Ovary (tissue), 9 donors: ENCODE results near the gene OSBPL5. TPM values are rescaled to one million over a fixed set of nuclear protein-coding genes. Genes with fewer than 3 reads are reported as not detected.

ENCODE experiments used
- DNase-seq, 5 donors: peaks; one replicate each; pipeline ENCODE4 v3.0.0-alpha.2; 2019 to 2020
- H3K27ac ChIP-seq, 2 donors: fragments of 200-600 bp; one replicate each; pipeline versions ENCODE4 v1.5.1 to v1.8.0; 2019 to 2022
- H3K27me3 ChIP-seq: fragments of 200-600 bp; one replicate; pipeline ENCODE4 v1.8.0; 2022
- H3K36me3 ChIP-seq: fragments of 200-600 bp; sonication (generic); one replicate; pipeline ENCODE4 v1.5.1; 2019
- H3K4me1 ChIP-seq: one replicate; pipeline ENCODE4 v1.8.1; 2013; ENCODE audit warnings: mild to moderate bottlenecking, moderate library complexity; ENCODE audit not compliant: insufficient read depth
- H3K4me3 ChIP-seq: fragments of 200-600 bp; sonication (generic); one replicate; pipeline ENCODE4 v1.5.1; 2017
- H3K9me3 ChIP-seq, 2 donors: fragments of 200-600 bp in 1 of 2; sonication (generic) in 1 of 2; one replicate each; pipeline versions ENCODE4 v1.5.1 to v1.8.1; 2013 to 2019; ENCODE audit warnings: mild to moderate bottlenecking in 1 of 2, moderate library complexity in 1 of 2
- EP300 ChIP-seq: sonication (generic); formaldehyde crosslinking; IDR thresholded peaks from one replicate; pipeline ENCODE4 v1.6.1; 2017; ENCODE audit warnings: antibody characterized with exemption
- POLR2A ChIP-seq: fragments of 450-650 bp; IDR thresholded peaks from one replicate; pipeline ENCODE4 v1.6.1; 2017; ENCODE audit warnings: antibody characterized with exemption, mild to moderate bottlenecking, moderate library complexity
- WGBS, 3 donors: extraction: QIAGEN DNeasy Blood & Tissue Kit in 1 of 3; methylation state at CpG; one replicate each; pipeline versions ENCODE4 v1.1.5 to v1.1.7; 2013 to 2017; 5-methylcytosine and 5-hydroxymethylcytosine counted together
- intact Hi-C, 4 donors: fragments of 100-400 bp; cut with DNase I; formaldehyde crosslinking; loops; one replicate each; pipeline versions ENCODE4 v1.11.0 to v1.15.1; 2022 to 2023
- polyA plus RNA-seq, 2 donors: library from polyadenylated mRNA; stranded (reverse); fragments of 200-250 nt in 1 of 2; fragments of 350-450 nt in 1 of 2; fragmentation: Illumina TruSeq in 1 of 2; extraction: RNeasy Lipid Tissue Mini Kit (QIAGEN cat#74804) in 1 of 2; gene quantifications; one replicate each; pipeline ENCODE4 v1.2.3, GENCODE V29; 2013 to 2014
- total RNA-seq, 7 donors: library from RNA; depleted of rRNA in 2 of 7; stranded (reverse); fragments of >200 nt in 2 of 7; fragmentation: NEBNext Ultra II Directional in 3 of 7; extraction: Animal tissue kit (Norgen Biotek cat#: 25700) in 3 of 7; gene quantifications; one replicate each; pipeline versions ENCODE4 v1.1.0 to v1.2.4, GENCODE V29; 2016 to 2023
- TF ChIP-seq, protein P1 (sequence below), 3 donors: fragments of 450-650 bp in 2 of 3; fragments of 200-600 bp in 1 of 3; IDR thresholded peaks; one replicate each; pipeline versions ENCODE4 v1.5.1 to v1.8.0; 2016 to 2022; ENCODE audit warnings: antibody characterized with exemption in 3 of 3, mild to moderate bottlenecking in 1 of 3
- donor health status: DM: no; HTN: no; CAD: no; lungs with moderate emphysema.
- donor health status: DM: no; HTN: no; CAD: no.
- donor health status: Bipolar disorder and iron deficiency.
- donor health status: DM: yes; HTN: yes; CAD: no.
- donor health status: DM: no; HTN: no; CAD: no.
- donor health status: DM: yes; HTN: yes; CAD: no.

Gene OSBPL5
- total and polyA plus RNA-seq, 9 donors = 3.0 to 41.0 (median 23.3) TPM

DNA sequence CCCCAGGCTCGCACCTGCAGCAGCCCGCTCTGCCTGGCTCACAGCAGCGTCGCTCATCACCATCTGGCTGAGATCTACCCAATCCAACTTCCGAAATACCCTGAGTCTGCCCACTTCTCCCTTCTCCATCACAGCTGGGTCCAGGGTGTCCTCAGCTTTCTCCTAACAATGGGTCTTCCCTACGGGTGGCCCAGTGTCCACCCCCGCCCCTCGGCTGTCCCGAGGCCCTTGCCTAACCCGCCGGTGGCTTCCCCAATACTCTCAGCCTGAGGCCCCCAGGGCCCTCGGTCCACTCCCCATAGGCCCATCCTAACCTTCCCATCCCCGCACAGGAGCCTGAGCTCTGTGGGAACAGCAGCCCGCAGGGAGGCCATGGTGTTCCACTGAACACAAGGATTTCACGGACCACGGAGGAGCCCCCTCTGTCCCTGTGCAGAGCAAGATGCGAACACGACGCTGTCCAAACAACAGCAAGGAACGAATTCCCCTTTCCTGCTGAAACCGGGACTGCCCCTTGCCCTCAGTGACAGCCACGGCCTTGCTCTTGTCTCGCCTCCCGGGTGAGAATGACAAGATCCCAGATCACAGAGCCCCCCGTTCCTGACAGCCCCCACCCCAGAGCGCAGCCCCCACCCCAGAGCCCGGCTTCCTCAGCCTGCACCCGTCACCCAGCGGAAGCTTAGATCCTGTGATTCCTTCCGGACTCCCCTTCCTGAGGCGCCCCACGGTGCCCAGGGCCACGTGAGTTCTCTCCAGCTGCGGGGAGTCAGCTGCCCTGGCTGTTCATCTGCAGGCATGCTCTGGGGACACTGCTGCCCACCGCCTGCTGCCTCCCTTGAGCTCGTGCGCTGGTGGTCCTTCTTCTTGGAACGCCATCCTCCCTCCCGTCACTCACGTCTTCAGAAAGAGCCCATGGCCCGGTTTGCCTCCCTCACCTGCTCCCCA is 59.0 kb downstream of the OSBPL5 start:
- Histone ChIP-seq H3K27ac (no peak overlapping the region), H3K27me3 (no peaks in the 10 kb centered on the region), H3K36me3 (no peaks in the 10 kb centered on the region), H3K9me3 (no peaks in the 10 kb centered on the region), H3K4me3 (no peak overlapping the region), H3K4me1 (no peaks in the 10 kb centered on the region)
- TF ChIP-seq, protein P1, sequence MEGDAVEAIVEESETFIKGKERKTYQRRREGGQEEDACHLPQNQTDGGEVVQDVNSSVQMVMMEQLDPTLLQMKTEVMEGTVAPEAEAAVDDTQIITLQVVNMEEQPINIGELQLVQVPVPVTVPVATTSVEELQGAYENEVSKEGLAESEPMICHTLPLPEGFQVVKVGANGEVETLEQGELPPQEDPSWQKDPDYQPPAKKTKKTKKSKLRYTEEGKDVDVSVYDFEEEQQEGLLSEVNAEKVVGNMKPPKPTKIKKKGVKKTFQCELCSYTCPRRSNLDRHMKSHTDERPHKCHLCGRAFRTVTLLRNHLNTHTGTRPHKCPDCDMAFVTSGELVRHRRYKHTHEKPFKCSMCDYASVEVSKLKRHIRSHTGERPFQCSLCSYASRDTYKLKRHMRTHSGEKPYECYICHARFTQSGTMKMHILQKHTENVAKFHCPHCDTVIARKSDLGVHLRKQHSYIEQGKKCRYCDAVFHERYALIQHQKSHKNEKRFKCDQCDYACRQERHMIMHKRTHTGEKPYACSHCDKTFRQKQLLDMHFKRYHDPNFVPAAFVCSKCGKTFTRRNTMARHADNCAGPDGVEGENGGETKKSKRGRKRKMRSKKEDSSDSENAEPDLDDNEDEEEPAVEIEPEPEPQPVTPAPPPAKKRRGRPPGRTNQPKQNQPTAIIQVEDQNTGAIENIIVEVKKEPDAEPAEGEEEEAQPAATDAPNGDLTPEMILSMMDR (IDR thresholded peaks at IDR 0.05) = no peak
- 87 to 93% (median 89%) methylated on average over 41 of the region's 41 CpGs for WGBS, 3 donors
- peak in 1 of 5 donors; percentile 13 for DNase-seq
- intact Hi-C loops = loop anchor here in 1 of 4 donors (10.0 kb wide), 1 partner anchor 109 kb away; the partner anchor contains the start of gene MRGPRG

DNA sequence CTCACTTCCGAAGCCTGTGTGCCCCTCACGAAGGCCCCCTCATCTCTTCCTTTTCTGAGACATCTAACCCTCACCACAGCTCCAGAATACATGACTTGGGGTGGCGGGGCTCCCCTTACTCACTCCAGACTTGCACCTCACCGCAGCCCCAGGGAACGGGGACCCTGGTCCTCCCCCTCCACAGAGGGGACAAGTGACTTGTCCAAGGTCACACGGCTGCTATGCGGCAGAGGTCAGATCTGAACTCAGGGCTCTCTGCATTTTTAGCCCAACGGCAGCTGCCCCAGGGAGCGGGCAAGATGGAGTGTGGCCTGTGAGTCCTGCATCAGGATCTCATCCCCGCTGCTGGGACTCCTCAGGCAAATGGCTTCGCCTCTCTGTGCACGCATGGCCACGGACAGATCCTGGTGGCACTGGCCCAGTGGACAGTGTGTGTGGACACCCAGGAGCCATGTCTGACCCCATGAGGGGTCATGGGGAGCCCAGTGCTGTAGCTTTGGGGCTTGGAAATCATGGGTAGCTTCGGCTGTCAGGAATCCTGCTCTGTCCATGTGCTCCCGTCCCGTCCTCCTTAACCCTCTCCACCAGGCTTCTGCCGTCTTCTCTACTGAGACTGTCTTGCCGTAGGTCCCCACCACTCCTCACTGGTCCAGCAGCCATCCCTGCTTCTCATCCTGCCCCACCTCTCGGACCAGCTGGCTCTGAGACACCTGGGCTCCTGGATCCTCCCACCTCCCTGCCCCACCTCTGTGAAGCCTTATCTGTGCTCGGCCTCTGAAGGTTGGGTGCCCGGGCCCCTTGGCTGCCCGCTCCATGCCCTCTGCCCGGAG is 59.9 kb downstream of the OSBPL5 start:
- no peak overlapping the region for H3K4me3 ChIP-seq
- intact Hi-C loops = loop anchor here in 1 of 4 donors (10.0 kb wide), 1 partner anchor 110 kb away; the partner anchor contains the start of gene MRGPRG
- peak in 1 of 5 donors; percentile 8 for DNase-seq

DNA sequence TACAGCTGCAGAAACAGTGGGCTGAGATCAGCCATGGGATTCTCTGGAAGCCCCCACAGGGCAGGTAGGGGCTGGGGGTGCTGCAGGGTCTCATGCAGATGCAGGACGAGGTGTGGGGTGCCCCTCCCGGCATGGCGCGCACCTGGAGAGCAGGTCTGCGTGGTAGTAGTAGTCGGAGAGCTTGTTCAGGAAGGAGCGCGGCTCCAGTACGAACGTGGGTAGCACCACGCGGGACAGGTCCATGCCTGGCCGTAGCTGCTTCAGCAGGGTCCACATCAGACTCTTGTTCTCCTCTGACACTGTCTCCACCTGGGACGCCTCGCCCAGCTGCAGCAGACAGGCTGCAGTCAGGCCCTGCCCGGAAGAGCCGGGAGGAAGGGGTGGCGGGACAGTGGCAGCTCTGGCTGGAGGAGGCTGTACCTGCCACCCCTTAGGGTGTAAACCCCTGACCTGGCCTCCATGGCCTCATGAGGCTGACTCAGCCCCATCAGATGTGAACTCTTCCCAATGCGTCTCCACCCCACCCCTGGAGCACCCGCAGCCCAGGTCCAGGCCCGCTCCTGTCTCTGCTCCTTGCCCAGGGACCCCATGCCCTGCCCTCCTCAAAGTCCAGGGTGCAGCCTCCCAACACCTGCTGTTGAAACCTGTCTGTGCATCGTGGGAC is 60.9 kb downstream of the OSBPL5 start:
- no peak for DNase-seq
- intact Hi-C loops = loop anchor here in 1 of 4 donors (10.0 kb wide), 1 partner anchor 111 kb away; the partner anchor contains the start of gene MRGPRG
- H3K27me3 ChIP-seq = no peaks in the 10 kb centered on the region
- H3K27ac ChIP-seq = no peak overlapping the region
- no peak overlapping the region for H3K4me3 ChIP-seq
- 91 to 94% (median 93%) methylated on average over 22 of the region's 22 CpGs for WGBS, 3 donors
- TF ChIP-seq POLR2A (no peak), EP300 (no peak)
- TF ChIP-seq, protein P1 (IDR thresholded peaks at IDR 0.05) = no peak
- no peaks in the 10 kb centered on the region for H3K9me3 ChIP-seq
- H3K4me1 ChIP-seq = no peaks in the 10 kb centered on the region
- no peaks in the 10 kb centered on the region for H3K36me3 ChIP-seq

More for the DNA sequence above, 59.9 kb downstream of the OSBPL5 start:
- no peaks in the 10 kb centered on the region for H3K9me3 ChIP-seq
- TF ChIP-seq, protein P1 (IDR thresholded peaks at IDR 0.05) = no peak
- TF ChIP-seq EP300 (no peak), POLR2A (no peak)
- H3K27me3 ChIP-seq = no peaks in the 10 kb centered on the region
- no peaks in the 10 kb centered on the region for H3K36me3 ChIP-seq
- 91 to 94% (median 93%) methylated on average over 23 of the region's 23 CpGs for WGBS, 3 donors
- H3K27ac ChIP-seq = no peak overlapping the region
- H3K4me1 ChIP-seq = no peaks in the 10 kb centered on the region

DNA sequence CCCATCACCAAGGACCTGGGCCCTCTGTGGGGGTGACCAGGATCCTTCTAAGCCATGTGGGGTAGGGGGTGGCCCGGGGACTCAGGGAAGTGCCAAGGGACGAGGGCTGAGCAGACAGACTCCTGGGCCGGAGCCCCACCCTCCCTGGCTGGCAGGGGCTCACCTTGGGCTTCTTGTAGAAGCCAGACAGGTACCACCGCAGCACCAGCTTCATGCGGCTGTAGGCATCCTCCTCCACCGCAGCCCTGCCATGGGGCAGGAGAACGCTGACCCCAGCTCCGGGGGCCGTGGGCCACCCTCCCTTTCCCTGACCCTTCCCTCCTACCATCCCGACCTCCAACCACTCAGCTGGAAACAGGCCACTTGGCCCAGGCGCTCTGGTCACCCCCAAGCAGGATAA is 62.0 kb downstream of the OSBPL5 start:
- intact Hi-C loops = loop anchor here in 1 of 4 donors (10.0 kb wide), 1 partner anchor 112 kb away; the partner anchor contains the start of gene MRGPRG
- peak in 1 of 5 donors; percentile 25 for DNase-seq

More for the DNA sequence above, 62.0 kb downstream of the OSBPL5 start:
- Histone ChIP-seq H3K9me3 (no peaks in the 10 kb centered on the region), H3K36me3 (no peaks in the 10 kb centered on the region), H3K4me1 (no peaks in the 10 kb centered on the region), H3K4me3 (no peak overlapping the region), H3K27ac (no peak overlapping the region), H3K27me3 (no peaks in the 10 kb centered on the region)
- 69 to 81% (median 79%) methylated on average over 11 of the region's 11 CpGs for WGBS, 3 donors
- TF ChIP-seq, protein P1 (IDR thresholded peaks at IDR 0.05) = no peak
- TF ChIP-seq POLR2A (no peak), EP300 (no peak)
